ENCODE measurements around the gene ACTR8.
"Not testable (repeated sequence)": the region's sequence is repeated elsewhere in the genome, so short reads cannot be mapped to it uniquely, and the experiment has no call there.

ACTR8 gene, protein sequence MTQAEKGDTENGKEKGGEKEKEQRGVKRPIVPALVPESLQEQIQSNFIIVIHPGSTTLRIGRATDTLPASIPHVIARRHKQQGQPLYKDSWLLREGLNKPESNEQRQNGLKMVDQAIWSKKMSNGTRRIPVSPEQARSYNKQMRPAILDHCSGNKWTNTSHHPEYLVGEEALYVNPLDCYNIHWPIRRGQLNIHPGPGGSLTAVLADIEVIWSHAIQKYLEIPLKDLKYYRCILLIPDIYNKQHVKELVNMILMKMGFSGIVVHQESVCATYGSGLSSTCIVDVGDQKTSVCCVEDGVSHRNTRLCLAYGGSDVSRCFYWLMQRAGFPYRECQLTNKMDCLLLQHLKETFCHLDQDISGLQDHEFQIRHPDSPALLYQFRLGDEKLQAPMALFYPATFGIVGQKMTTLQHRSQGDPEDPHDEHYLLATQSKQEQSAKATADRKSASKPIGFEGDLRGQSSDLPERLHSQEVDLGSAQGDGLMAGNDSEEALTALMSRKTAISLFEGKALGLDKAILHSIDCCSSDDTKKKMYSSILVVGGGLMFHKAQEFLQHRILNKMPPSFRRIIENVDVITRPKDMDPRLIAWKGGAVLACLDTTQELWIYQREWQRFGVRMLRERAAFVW

DNA sequence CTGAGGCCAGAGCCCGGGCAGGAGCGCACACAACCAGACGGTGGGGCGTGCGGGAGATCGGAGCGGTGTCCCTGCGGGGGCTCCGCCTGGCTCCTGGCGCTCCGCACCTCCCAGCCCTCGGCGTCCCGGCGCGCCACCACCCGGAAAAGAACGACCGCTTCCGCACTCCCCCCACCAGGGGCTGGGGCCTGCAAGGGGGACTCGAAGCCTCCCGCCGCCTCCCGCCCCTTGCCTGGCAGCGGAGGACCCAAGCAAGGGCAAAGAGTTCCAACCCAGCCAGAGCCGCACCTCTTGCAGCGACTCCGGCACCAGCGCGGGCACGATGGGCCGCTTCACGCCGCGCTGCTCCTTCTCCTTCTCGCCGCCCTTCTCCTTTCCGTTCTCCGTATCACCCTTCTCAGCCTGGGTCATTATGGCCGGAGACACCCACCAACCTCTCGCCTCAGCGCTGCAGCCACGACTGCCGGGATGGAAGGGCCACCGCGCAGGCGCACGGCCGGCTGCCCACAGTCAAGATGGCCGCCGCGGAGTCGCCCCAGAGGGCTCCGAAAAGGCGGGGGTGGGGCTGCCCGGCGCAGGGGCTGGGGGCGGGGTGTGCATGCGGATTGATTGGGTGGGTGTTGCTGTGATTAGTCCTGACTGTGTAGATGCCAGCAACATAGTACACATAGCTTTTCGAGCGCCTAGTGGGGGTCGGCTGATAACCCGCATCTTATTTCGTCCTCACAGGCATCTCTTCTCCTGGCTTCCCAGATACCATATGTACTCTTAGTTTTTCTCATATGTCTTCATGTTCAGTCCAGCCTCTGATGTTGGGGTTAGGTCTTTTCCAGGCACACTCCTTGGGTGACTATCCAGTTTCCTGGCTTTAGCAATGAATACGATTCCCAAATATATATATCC, at the start of gene ACTR8:
TSS of gene ACTR8 (minus strand) at position 462 of the 903 bp plus-strand sequence. CDS start at position 411, 51 bp downstream.
- DNase-seq, result peak; percentile 38 to 92 (median 82)

DNA sequence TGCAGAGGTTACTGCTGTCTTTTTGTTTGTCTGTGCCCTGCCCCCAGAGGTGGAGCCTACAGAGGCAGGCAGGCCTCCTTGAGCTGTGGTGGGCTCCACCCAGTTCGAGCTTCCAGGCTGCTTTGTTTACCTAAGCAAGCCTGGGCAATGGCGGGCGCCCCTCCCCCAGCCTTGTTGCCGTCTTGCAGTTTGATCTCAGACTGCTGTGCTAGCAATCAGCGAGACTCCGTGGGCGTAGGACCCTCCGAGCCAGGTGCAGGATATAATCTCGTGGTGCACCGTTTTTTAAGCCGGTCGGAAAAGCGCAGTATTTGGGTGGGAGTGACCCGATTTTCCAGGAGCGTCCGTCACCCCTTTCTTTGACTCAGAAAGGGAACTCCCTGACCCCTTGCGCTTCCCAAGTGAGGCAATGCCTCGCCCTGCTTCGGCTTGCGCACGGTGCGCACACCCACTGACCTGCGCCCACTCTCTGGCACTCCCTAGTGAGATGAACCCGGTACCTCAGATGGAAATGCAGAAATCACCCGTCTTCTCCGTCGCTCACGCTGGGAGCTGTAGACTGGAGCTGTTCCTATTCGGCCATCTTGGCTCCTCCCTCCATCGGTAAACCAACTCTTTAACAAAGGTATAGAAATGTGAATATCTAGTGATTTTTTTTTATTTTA, 45.4 kb upstream of the ACTR8 start:
- not testable (repeated sequence) for DNase-seq

DNA sequence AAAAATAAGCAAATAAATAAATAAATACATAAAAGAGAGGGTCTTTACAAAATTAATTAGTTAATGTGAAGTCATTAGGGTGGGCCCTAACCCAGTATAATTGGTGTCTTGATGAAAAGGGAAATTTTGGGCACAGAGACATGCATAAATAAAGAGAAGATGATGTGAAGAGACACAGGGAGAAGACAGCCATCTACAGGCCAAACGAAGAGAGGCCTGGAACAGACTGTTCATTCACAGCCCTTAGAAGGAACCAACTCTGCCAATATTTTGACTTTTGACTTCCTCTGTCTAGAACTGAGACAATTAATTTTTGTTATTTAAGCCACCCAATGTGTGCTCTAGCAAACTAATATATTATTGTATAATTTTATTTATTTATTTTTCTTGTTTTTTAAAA, 39.3 kb upstream of the ACTR8 start:
- DNase-seq, result no peak

DNA sequence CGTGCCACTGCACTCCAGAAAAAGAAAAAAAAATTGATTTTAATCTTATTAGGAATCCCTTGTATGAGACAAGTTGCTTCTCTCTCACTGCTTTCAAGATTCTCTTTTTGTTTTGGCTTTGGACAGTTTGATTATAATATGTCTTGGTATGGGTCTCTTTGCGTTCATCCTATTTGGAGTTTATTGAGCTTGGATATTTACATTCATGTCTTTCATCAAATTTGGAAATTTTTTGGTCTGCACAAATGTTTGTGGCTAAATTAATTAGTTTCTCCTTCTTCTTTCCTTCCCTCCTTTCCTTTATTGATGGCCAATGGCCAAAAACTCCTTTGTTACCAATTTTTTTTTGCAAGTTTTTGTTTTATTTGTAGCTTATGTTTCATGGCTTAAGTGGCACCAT, 37.8 kb upstream of the ACTR8 start:
- no peak for DNase-seq

DNA sequence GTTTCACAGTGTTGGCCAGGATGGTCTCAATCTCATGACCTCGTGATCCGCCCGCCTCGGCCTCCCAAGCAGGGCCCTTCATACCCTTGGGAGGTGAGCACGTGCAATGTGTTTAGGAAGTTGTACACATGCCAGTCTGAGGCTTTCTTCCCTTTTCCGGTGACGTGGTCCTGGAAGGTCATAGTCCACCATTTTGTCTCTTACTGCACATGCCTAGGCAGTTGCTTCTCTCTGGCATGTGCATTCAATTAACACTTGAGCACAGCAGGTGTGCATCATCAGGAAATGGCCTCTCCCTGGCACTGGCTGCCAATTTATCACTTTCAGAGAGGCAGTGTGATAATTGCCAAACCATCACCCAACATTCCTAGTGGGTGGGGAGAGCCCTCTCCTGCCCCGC, 31.4 kb upstream of the ACTR8 start:
- no peak for DNase-seq

DNA sequence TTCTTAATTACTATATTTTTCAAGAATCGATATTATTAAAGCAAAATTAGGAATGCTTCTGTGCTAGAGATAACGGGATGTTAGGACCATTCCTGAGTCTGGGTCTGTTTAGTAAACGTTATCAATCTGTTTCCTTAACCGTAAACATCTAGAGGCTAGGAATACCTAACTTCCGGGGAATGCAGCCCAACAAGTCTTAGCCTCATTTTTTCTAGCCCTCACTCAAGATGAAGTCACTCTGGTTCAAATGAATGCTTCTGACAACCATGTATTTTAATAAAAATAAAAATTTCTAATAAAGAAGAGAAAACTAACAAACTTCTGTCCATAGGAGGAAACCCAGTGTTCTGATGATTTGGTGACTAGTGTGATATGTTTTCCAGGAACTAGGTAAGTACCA, 20.8 kb upstream of the ACTR8 start:
- no peak for DNase-seq

DNA sequence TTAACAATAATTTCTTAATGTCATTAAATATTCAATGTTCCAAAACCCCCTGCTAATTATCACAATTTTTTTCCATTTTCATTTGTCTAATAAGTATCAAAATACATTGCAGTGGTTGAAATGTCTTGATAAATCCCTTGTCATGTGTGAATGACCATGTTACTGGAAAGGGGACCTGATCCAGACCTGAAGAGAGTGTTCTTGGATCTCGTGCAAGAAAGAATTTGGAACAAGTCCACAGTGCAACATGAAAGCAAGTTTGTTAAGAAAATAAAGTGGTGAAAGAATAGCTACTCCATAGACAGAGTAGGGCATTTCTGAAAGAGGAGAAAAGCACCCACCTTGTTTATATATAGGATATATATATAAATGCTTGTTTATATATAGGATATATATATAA, 20.1 kb upstream of the ACTR8 start:
- DNase-seq, result no peak

DNA sequence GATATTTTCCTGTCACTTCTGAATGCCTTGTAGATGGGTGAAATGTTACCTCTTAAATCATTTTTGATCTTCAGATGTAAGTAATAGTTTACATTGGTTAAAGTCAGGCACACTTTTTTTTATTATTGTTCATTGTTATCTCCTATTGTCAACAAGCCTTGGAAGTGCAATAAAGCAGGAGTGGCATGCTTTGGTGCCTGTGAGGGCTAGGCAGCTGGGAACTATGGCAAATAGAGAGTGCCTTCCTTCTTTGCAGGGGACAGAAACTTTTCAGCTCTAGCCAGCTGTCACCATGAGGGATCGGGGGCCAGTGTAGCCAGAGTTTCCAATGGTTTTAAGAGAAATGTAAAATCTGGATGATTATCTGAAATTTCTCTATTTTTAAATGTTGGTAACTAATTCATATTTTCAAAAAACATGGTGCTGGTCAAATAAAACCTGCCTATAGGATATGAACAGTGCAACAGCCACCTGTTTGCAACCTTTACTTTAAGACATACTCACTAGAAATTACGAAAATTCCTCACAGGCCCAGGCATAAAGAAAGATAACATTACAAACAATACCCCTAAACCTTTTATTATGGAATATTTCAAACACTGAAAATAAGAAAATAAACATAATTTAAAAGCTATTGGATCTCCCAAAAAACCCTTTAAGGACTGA, 18.8 kb upstream of the ACTR8 start:
- DNase-seq, result no peak

DNA sequence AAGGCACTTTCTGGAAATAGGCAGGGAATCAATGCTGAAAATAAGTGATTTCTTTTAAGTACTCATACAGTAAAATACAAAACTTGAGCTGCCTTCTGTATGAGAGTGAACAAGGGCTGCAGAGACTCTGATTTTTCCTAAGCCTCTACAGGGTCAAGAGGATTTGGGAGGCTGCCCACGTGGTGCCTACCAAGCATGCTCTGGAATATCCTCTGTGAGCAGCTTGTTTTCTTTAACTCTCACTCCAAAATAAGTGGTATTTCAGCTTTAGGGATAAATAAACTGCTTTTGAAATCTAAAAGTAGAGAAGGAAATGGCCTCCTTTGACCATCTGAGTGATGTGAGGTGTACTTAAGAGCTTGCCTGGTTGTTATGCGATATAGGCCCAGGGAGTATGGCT, 17.8 kb upstream of the ACTR8 start:
- no peak for DNase-seq

DNA sequence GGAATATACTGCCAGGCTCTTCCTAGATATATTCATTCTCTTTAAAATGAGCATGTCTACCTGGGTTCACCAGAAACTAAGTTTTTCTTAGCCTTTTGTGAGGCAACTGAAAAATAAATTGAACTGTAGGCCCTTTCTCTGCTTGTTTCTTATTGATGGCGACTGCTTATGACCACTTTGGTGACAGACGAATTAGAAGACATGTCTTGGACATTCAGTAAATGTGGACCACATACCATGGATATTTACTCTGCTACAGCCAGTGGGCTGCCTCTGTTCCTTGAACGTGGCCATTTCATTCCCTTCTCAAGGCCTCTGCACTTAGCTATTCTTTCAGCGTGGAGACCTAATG, 10.3 kb upstream of the ACTR8 start:
- DNase-seq, result no peak

DNA sequence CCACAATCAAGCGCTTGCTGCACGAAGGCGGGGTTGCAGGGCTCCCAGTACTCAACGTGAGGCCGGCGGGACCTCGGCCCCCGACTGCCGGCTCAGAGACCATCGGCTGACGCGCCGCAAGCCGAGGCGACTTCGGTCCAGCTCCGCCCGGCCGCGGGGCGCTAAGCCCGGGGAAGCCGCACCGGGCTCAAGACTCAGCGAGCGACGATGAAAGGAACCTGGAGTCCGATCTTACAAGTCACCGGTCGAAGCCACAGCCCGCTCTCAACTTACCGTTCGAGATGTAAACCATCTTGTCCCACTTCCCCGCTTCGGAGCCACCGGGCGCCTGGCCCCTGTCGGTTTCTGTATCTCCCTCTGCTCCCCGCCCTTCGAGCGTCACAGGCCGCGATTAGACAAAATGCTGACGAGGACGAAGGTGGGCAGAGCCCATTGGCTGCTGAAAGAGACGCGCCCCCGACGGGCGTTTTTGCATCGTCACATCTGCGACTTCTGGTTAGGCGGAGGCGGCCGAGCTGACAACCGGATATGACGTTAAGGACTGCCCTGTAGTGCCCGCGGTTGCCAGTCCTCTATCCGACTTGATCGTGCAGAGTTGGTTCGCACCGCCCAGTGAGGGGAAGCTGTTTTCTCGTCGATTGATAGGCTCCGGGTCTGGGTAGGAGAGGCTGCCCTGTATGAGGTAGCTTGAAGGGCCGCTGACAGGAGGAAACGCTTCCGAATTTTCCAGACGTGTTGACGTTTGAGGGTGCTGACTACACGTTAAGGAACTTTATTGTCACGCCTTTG, 9.7 kb upstream of the ACTR8 start, which contains the start of gene SELENOK:
TSS of gene SELENOK (minus strand) at position 363 of the 789 bp plus-strand sequence.
- DNase-seq, result peak; percentile 72 to 100 (median 98)

DNA sequence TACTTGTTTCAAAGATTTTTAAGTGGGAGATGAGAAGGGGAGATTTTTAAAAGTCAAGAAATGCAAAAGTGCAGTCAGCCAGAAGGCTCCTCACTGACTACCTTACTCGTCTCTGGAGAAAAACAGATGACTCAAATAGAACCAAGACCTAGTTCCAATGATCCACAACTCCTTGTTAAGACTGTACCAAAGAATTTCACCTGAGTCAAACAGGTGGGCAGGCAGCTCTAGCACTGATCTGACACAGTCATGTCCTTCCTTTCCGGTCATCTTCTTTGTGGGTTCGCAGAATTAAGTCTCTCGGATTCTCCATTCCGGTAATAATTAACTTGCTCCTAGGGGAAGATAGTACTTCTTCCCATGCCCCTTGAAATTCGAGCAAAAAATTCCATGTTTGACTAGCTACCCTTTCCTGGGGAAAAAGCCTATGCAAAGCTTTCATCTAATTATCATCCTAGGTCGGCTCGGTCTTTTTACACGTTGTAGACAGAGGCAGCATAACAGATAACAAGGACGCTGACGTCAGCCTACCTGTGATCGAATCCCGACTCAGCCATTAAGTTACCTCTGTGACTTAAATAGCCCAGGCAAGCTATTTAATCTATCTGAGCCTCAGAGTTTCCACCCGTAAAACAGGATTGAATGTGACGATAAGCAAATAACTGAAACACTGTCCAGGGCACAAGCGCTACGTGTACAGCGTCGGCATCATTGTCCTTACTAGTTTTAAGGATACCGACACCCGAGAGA, 8.9 kb upstream of the ACTR8 start:
- DNase-seq, result peak in 2 of 51 donors; percentile 5 to 21

DNA sequence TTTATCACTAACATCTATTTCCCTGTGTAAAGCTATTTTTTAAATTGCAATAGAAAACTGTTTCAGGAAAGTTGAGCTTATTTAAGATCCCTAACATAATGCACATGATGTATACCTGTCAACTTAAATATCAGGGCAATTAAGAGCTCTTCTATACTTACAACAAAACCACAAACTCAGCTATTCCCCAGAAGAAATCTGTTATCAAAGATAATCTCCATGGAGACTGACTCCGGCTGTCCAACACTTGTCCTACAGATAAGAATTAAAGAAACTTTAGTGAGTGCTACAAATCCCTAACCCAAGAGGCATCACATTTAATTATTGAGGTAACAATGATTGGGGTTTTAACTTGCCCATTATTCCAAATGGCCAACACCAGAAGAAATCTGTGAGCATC, 6.3 kb upstream of the ACTR8 start:
- DNase-seq, result no peak

DNA sequence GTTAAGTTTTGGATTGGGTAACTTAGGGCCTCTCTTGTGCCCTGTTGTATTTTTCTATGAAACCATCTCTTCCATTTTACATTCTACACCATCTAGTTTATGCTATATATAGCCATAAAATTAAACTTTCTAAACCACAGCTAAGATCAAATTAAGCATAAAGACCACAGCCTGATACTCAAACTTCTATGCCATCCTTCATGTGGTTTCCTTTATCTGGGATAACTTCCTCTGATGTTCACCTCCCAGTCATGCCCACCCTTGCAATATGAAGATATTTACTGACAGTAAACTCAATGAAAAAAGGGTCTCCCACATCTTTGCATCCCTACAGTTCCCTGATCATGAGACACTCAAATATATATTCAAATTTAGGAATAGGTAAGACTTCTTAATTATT, 5.5 kb upstream of the ACTR8 start:
- DNase-seq, result no peak

DNA sequence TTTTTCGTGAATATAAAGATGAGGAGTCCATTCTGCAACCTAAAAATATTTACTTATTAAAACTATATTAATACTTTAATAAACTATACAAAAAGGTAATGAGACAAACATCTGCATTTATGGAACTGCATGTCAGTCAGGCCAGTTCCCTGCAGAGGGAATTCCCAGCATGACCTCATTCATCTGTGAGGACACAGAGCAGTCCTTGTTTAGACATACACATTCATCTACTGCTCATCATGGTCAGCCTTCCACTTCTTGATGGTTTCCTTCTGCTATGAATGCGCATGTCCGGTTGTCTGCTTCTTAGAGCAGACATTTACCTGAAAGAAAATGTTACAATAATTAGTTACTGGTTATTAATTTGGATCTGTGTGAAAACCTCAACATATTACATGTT, 3.3 kb upstream of the ACTR8 start:
- DNase-seq, result peak in 11 of 51 donors; percentile 2 to 34 (median 10)

DNA sequence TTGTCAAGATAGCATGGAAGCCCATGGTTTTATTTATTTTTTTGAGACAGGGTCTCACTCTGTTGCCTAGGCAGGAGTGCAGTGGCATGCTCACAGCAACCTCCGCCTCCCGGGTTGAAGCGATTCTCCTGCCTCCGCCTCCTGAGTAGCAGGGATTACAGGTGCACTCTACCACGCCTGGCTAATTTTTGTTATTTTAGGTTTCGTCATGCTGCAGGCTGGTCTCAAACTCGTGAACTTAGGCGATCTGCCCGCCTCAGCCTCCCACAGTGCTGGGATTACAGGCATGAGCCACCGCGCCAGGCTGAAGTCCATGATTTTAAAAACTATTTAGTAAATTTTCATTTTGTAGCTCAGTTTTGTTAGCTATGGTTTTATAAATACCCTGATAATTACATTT, 2.7 kb upstream of the ACTR8 start:
- no peak for DNase-seq

DNA sequence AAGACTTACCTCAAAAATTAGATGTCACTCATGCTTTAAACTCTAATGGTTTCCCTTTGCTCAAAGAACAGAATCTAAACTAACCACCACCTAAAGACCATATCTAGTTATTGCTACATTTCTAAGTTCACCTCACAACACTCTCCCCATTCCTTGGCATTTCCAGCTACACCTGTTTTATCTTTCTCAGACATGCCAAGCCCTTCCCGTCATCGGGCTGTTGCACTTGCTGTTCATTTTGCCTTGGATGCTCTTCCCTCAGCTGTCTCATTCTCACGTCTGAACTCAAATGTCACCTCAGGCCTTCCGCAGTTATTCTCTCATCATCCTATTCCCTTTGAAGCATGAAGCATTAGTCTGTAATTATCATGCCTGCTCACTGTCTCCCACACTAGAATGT, 1.1 kb upstream of the ACTR8 start:
- no peak for DNase-seq

DNA sequence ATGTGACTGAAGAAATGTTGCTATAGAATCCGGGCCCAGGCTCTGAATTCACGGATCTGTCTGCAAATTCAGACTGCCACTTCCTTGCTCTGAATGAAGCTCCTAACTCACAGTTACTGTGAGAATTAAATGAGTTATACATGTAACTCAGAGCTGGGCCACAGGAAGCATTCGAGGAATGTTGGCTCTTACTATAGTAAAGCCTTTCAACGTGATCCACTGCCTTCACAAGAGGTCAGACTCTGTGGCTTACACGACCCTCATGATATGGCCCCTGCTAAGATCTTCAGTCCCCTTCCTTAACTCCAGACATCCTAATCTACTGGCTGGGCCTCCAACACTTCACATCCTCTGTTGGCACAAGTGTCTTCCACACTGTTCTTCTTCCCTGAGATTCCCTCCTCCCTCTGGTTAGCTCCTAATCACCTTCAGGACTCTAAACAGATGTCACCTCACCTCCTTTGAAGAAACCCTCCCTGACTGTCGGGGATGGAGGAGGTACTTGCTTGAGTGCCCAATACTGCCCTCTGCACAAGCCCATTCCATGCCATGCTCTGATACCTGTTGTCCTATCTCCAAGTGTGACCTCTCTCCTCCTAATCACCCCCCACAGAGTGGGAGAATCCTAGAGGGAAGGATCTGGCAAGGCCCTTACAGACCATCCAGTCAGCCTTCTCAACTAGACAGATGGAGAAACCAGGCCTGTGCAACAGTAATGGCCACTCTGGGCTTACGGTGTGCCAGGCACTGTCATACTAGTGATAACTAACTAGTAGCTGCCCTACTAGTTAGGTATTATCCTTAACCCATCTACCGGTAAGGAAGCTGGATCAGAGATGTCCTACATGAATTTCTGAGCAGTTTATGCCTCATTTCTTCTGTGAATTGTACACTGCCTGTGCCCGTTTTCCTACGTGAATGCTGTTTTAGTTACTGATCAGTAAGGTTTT, 1.3 kb downstream of the ACTR8 start:
- no peak for DNase-seq
